ENCODE measurements around the gene CFAP53.
"Not testable (repeated sequence)": the region's sequence is repeated elsewhere in the genome, so short reads cannot be mapped to it uniquely, and the experiment has no call there.

Gene CFAP53

GRCh38 chr18:50268022-50268747, 1.9 kb upstream of the CFAP53 start:
- peak; percentile 85 for DNase-seq

DNA sequence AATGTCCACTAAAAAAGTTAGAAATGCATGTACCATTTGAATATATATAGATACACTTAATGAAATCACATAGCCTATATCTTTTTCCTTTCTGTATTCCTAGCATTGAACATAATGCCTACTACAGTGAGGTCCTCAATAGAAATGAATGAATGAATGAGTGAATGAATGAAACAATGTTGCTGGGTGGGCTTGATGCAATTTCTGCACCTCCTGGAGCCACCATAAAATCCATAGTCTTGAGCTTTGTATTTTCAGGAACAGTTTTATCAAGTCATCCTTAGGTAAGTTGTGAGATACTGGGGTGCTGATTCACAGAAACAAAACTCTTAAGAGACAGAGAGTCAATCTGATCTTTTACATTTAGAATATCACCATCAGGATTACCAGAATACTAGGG, 3.3 kb downstream of the CFAP53 start:
- no peak for DNase-seq

GRCh38 chr18:50250935-50251334, 15.4 kb downstream of the CFAP53 start:
- no peak for DNase-seq

- no peak for DNase-seq
These were observed 16.7 kb downstream of the CFAP53 start for GRCh38 chr18:50249576-50249975.

- no peak for DNase-seq
These were observed 18.7 kb downstream of the CFAP53 start for GRCh38 chr18:50247561-50247960.

DNA sequence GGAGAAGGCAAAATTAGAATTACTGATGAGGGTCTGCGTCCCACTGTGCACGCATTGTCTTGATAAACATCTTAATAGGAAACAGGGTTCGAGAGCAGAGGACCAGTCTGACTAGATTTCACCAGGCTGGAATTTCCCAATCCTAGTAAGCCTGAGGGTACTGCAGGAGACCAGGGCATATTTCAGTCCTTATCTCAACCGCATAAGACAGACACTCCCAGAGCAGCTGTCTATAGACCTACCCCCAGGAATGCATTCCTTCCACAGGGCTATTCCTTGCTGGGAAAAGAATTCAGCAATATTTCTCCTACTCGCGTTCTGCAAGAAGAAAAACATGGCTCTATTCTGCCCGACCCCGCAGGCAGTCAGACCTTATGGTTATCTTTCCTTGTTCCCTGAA, 24.5 kb downstream of the CFAP53 start:
- DNase-seq = not testable (repeated sequence)

DNA sequence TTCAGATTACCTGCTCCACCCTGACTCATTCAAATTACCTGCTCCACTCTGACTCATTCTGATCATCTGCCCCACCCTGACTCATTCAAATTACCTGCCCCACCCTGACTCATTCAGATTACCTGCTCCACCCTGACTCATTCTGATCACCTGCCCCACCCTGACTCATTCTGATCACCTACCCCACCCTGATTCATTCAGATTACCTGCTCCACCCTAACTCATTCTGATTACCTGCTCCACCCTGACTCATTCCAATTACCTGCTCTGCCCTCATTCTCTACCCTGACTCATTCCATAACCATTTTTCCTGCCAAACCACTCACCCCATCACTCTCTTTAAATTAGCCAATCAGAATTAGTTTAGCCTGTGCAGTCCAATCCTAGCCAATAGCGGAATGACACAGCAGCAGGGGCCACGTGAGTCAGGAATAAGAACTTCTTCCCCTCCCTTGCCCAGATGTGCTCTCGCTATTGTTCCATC, 26.2 kb downstream of the CFAP53 start:
- DNase-seq = peak; percentile 61

DNA sequence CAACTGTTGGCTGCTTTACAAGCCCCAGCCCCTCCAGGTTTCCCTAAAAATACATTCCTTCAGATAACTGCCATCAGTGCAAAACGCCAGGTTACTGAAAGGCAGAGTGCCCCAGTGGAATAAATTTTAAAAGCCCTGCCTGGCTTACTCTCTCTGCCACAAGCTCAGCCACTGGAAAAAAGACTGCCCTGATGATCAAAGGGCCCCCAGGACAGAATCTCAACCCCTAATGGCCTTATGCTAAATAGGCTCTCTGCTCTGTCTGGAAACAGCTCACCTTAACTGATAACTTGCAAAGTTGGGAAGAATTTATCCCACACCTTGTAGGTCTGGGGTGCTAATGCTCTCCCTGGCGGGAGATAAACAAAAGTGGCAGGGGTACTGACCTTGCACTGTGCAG, 33.9 kb downstream of the CFAP53 start:
- no peak for DNase-seq

GRCh38 chr18:50231621-50232020, 34.7 kb downstream of the CFAP53 start:
- DNase-seq = peak; percentile 60

DNA sequence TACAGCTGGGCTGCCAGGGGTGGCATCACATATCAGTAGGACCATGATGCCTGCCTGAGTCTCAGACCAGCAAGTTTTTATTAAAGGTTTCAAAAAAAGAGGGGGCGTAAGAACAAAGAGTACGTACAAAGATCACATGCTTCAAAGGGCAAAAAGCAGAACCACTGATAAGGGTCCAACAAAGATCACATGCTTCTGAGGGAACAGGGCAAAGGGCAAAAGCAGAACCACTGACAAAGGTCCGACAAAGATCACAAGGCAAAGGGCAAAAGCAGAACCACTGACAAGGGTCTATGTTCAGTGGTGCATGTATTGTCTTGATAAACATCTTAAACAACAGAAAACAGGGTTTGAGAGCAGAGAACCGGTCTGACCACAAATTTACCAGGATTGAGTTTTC, 46.0 kb downstream of the CFAP53 start:
- DNase-seq = not testable (repeated sequence)

DNA sequence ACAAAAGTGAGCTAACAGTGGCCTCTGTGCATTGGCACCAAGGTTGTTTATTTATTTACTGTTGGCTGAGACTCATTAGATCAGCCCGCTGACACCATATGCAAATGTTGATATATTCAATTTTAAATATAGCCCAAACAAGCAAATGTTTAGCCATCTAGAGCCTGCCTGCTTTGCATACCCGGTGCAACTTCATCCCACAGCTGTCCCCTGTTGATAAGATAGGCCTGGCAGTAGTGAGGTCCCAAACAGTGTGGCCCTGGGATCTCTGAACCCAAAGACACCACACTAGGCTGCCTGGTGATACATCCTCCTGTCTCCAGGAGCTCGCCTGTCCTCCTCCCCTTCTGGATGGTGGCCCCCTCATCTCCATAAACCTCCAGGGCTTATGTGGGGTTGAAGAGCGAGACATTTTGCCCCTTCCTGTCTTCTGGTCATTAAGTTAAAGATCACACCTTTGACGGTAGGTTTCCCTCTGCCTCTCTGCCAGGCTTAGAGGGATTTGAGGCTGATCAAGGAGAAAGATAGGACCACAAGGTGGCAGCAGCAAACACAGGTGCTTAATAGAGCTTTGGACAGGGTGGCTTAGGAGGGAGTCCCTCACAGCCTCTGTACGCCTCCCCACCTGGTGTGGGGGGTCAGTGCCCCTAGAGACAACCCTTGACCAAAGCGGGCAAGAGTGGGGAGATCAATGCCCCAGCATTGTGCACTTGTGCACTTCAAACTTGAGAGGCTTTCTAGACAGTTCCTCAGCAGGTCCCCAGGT, 47.7 kb downstream of the CFAP53 start:
- peak; percentile 40 for DNase-seq

DNA sequence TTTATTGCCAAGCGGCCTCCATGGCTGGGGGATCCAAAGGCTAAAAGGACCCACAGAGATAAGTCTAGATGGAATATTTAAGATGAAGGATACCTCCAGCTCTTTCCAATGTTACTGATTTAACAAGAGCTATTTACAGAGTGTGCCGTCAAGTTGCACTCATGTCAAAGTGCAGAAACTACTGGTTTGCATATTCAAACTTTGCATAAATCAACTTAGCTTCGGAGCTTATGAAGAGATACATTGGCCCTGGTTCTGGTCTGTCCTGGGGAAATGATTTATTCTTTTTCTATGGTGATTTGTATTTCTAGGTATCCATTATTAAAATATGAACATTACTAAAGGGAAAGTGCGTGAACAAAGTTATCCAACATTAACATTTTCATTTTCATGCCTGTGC, 57.0 kb downstream of the CFAP53 start:
- no peak for DNase-seq

GRCh38 chr18:50207722-50208121, 58.6 kb downstream of the CFAP53 start:
- DNase-seq = no peak

GRCh38 chr18:50203801-50204604, 62.3 kb downstream of the CFAP53 start:
- DNase-seq = no peak

DNA sequence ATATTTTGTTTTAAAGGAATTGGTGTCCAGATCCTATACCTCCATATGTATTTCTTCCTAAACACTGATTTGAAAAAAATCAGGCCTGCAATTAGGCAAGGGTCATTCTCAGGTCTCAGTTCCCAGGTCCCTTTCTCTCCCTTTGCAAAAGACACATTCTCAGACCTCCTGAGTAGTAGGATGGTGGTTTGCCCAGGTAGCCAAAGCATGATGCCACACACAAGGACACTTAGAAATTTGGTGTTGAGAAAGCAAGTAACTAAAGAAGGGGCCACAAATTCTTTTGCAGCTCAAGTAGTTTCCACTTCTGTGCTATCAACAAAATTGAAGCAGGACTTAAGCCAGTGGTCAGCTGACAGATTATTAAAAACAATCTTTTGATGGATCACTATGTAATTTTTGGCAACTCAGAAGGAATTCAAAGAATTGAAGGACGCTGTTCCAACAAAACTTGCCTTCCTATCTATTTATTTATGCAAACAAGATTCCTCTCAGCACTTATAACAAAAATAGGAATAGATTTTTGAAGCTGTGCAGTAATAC, 64.7 kb downstream of the CFAP53 start:
- DNase-seq = no peak

GRCh38 chr18:50199921-50200320, 66.4 kb downstream of the CFAP53 start:
- no peak for DNase-seq

DNA sequence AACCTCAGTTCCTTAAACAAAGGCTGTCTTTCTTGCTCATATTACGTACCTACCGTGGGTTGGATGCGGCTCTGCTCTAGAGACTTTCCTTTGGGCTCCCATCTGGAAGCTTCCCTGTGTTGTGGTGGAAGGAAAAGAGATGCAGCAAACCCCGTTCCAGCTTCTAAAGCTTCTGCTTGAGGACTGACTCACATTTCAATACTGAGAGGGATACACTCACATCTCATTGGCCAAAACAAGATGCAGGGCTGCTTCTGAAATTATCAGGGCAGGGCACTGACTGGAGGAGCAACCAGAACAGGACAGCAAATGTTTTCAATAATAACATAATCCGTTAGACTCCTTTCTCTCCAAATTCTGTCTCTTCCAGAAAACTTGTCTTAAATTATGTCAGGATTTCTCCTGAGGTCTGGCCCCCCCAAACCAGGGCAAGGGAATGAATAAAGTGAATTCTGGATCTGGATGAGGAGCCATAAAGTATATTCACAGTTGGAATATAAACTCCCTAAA, 66.9 kb downstream of the CFAP53 start:
- no peak for DNase-seq

GRCh38 chr18:50196261-50196660, 70.0 kb downstream of the CFAP53 start:
- no peak for DNase-seq

DNA sequence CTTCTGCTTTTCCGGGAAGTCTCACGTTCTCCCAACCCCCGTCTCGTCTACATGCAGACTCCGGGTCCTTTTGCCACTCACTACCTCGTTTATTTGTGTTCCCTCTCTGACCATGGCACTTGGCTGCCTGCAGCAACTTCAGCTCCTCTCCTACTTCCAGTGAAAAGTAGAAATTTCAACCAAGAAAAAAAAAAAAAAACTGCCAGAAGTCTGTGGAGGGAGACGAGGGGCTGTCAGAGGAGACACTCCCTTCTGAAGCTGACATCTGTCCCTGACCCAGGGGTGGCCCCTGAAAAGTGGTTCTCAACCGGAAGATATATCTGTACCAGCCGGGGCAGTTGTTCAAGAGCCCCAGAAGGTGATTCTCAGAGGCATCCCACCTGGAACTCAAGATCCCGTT, 70.6 kb downstream of the CFAP53 start:
- DNase-seq = no peak

- DNase-seq = peak; percentile 30
These were observed 71.4 kb downstream of the CFAP53 start, which contains the start of gene MYO5B for GRCh38 chr18:50194631-50195532. Gene MYO5B, minus strand, starts transcription at chr18:50195147. Its CDS starts 354 bp downstream, at chr18:50194793.

DNA sequence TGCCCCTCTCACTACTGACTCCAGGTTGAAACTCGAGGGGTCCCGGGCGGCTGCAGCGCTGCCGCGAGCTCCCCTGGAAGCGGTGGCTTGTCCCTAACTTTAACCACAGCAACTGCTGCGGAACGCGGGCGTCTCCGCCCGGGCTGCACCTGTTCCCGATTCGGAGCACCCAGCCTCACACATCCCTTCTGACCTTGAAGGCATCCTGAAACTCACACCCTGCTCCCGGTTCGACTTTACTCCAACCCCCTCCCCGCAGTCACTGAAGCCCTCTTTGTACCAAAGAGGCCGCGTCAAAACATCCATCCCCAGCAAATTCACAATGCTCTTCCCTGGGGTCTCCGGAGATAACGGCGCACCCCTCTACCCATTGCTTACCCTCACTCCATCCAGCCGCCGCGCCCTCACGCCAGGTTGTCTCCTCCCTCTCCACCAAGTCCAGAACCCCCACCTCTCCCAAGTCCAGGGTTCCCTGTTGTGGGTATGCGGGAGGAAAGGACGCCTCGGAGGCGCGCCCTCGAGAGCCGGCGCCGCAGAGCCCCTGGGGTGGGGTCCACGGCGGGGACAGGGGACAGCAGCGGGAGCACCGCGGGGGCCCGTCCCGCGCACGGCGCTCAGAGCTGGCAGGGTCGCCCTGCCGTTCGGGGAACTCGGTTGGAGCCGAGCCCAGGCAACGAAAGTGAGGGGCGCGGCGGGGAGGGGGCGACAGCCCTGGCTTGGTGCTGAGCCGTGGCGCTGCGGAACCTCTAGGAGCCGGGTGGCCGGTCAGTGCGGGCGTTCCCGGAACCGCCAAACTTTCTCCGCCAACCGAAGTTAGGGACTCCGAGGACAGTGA, 72.3 kb downstream of the CFAP53 start:
- DNase-seq = no peak

Measured in activated CD4-positive, alpha-beta T cell treated with anti-CD3 and anti-CD28 coated beads, Interleukin-2, amount 50 U/mL, for 16 hours (primary cell).